ENCODE results near the gene DCAKD. TPM values are rescaled to one million over a fixed set of nuclear protein-coding genes. Genes with fewer than 3 reads are reported as not detected.

DCAKD gene
- total RNA-seq, 2 experiments from 2014 or later: 11.6 to 12.2 TPM

- Histone ChIP-seq H3K27me3 (ENCODE audit: control insufficient read depth in 1 of 2, insufficient read depth in 2 of 2, low read length in 2 of 2) (peaks cover 0 to 10% of the 10 kb centered on the region in 2 experiments), H3K4me3 (ENCODE audit: low read length) (no peak overlapping the region), H3K9me3 (ENCODE audit: control insufficient read depth in 1 of 2, insufficient read depth in 1 of 2, low read length in 2 of 2) (peaks cover 0 to 6% of the 10 kb centered on the region in 2 experiments), H3K27ac (ENCODE audit: low read depth in 1 of 2, low read length in 2 of 2) (no peak overlapping the region), H3K36me3 (ENCODE audit: insufficient read depth, low read length) (no peaks in the 10 kb centered on the region), H3K4me1 (ENCODE audit: insufficient read depth, low read length) (no peaks in the 10 kb centered on the region)
- ChIA-PET CTCF (no interaction called here), POLR2A (no interaction called here)
- H3K4me1 Mint-ChIP-seq (ENCODE audit: low read depth): no peaks in the 10 kb centered on the region
- peaks cover 21% of the 10 kb centered on the region for H3K27me3 Mint-ChIP-seq
- ATAC-seq (ENCODE audit: poor library complexity): no peak
- H3K36me3 Mint-ChIP-seq (ENCODE audit: low read depth): no peaks in the 10 kb centered on the region
- intact Hi-C loops (cut with DNase I, micrococcal nuclease): no loop called here
- no peak overlapping the region for H3K27ac Mint-ChIP-seq
- no peak for DNase-seq
- no peak for TF ChIP-seq CTCF (IDR thresholded peaks at IDR 0.05)
- peaks cover 2% of the 10 kb centered on the region for H3K9me3 Mint-ChIP-seq
- no peak overlapping the region for H3K4me3 Mint-ChIP-seq
Observed at GRCh38 chr17:45003877-45004276, 47.6 kb downstream of the DCAKD start.

GRCh38 chr17:45001310-45001709 lies 50.1 kb downstream of the DCAKD start:
- H3K27ac ChIP-seq (ENCODE audit: low read depth in 1 of 2, low read length in 2 of 2): no peak overlapping the region
- CTCF ChIA-PET: no interaction called here
- peaks cover 0 to 5% of the 10 kb centered on the region in 2 experiments for H3K27me3 ChIP-seq (ENCODE audit: control insufficient read depth in 1 of 2, insufficient read depth in 2 of 2, low read length in 2 of 2)
- no peak overlapping the region for H3K4me3 Mint-ChIP-seq
- POLR2A ChIA-PET: interaction anchor here (0.7 kb wide), 1 partner anchor 10 kb away, joined by 3 read pairs; no protein-coding TSS in a partner anchor
- DNase-seq: no peak
- no peak overlapping the region for H3K4me3 ChIP-seq (ENCODE audit: low read length)
- no peaks in the 10 kb centered on the region for H3K4me1 ChIP-seq (ENCODE audit: insufficient read depth, low read length)
- peaks cover 2% of the 10 kb centered on the region for H3K9me3 Mint-ChIP-seq
- no peaks in the 10 kb centered on the region for H3K4me1 Mint-ChIP-seq (ENCODE audit: low read depth)
- H3K9me3 ChIP-seq (ENCODE audit: control insufficient read depth in 1 of 2, insufficient read depth in 1 of 2, low read length in 2 of 2): peaks cover 6 to 10% of the 10 kb centered on the region in 2 experiments
- intact Hi-C loops (cut with DNase I, micrococcal nuclease): no loop called here
- no peaks in the 10 kb centered on the region for H3K36me3 Mint-ChIP-seq (ENCODE audit: low read depth)
- H3K27me3 Mint-ChIP-seq: peaks cover 6% of the 10 kb centered on the region
- no peak for ATAC-seq (ENCODE audit: poor library complexity)
- no peaks in the 10 kb centered on the region for H3K36me3 ChIP-seq (ENCODE audit: insufficient read depth, low read length)
- TF ChIP-seq CTCF (IDR thresholded peaks at IDR 0.05): no peak
- no peak overlapping the region for H3K27ac Mint-ChIP-seq

GRCh38 chr17:44999433-44999832 lies 52.0 kb downstream of the DCAKD start:
- Histone ChIP-seq H3K9me3 (ENCODE audit: control insufficient read depth in 1 of 2, insufficient read depth in 1 of 2, low read length in 2 of 2) (peaks cover 6 to 14% of the 10 kb centered on the region in 2 experiments), H3K27ac (ENCODE audit: low read depth in 1 of 2, low read length in 2 of 2) (no peak overlapping the region), H3K4me3 (ENCODE audit: low read length) (no peak overlapping the region), H3K27me3 (ENCODE audit: control insufficient read depth in 1 of 2, insufficient read depth in 2 of 2, low read length in 2 of 2) (peaks cover 0 to 2% of the 10 kb centered on the region in 2 experiments), H3K36me3 (ENCODE audit: insufficient read depth, low read length) (no peaks in the 10 kb centered on the region), H3K4me1 (ENCODE audit: insufficient read depth, low read length) (no peaks in the 10 kb centered on the region)
- Mint-ChIP-seq H3K27me3 (peaks cover 9% of the 10 kb centered on the region), H3K36me3 (ENCODE audit: low read depth) (no peaks in the 10 kb centered on the region), H3K27ac (no peak overlapping the region), H3K4me1 (ENCODE audit: low read depth) (no peaks in the 10 kb centered on the region), H3K9me3 (peaks cover 2% of the 10 kb centered on the region), H3K4me3 (no peak overlapping the region)
- ChIA-PET CTCF (no interaction called here), POLR2A (no interaction called here)
- DNase-seq: no peak
- intact Hi-C loops (cut with DNase I, micrococcal nuclease): no loop called here
- no peak for ATAC-seq (ENCODE audit: poor library complexity)
- no peak for TF ChIP-seq CTCF (IDR thresholded peaks at IDR 0.05)

All from CD4-positive, alpha-beta T cell (primary cell).